Measurements from ENCODE around the gene ARMCX5.

The ARMCX5 gene

GRCh38 chrX:102604327-102604726, 5.0 kb downstream of the ARMCX5 start:
- H3K9me3 ChIP-seq (ENCODE audit: control insufficient read depth, insufficient read depth, low read depth, low read length): no peaks in the 10 kb centered on the region
- no peak overlapping the region for H3K4me3 ChIP-seq (ENCODE audit: low read depth, low read length)
- peaks cover 0 to 30% of the 10 kb centered on the region in 2 experiments; a peak in 2 of 3 replicates for H3K36me3 ChIP-seq (ENCODE audit: control insufficient read depth in 2 of 2, insufficient read depth in 1 of 2, low read length in 2 of 2)
- TF ChIP-seq ZNF174 (tag by site-specific recombination; IDR thresholded peaks at IDR 0.05) (no peak), ZBTB7A (tag by site-specific recombination; IDR thresholded peaks at IDR 0.05; ENCODE audit: low read depth) (no peak)
- H3K4me1 ChIP-seq (ENCODE audit: control insufficient read depth, insufficient read depth, low read length): no peaks in the 10 kb centered on the region
- no peak overlapping the region for H3K27ac ChIP-seq (ENCODE audit: extremely low read depth, low read depth, low read length)
- CTCF ChIA-PET: no interaction called here
- POLR2A ChIA-PET: no interaction called here

- Histone ChIP-seq H3K4me3 (ENCODE audit: low read depth, low read length) (no peak overlapping the region), H3K27ac (ENCODE audit: extremely low read depth, low read depth, low read length) (no peak overlapping the region), H3K9me3 (ENCODE audit: control insufficient read depth, insufficient read depth, low read depth, low read length) (no peaks in the 10 kb centered on the region), H3K4me1 (ENCODE audit: control insufficient read depth, insufficient read depth, low read length) (no peaks in the 10 kb centered on the region), H3K36me3 (ENCODE audit: control insufficient read depth in 2 of 2, insufficient read depth in 1 of 2, low read length in 2 of 2) (peaks cover 0 to 27% of the 10 kb centered on the region in 2 experiments; a peak in 2 of 3 replicates)
- TF ChIP-seq ATF2 (tag by site-specific recombination; IDR thresholded peaks at IDR 0.05; ENCODE audit: low read depth): peak; percentile 64
- no peak for TF ChIP-seq CTCF (tag by site-specific recombination; IDR thresholded peaks at IDR 0.05)
- ChIA-PET CTCF (no interaction called here), POLR2A (no interaction called here)
Measured at GRCh38 chrX:102606115-102606514, 6.8 kb downstream of the ARMCX5 start.

- ChIA-PET POLR2A (interaction anchor here (1.0 kb wide), 1 partner anchor 12 kb away, joined by 4 read pairs; the partner anchor contains the start of gene ARMCX5), CTCF (interaction anchor here (0.6 kb wide), 1 partner anchor 44 kb away, joined by 3 read pairs; no protein-coding TSS in a partner anchor)
- no peak for TF ChIP-seq ZBTB48 (tag by site-specific recombination; IDR thresholded peaks at IDR 0.05)
- no peaks in the 10 kb centered on the region for H3K9me3 ChIP-seq (ENCODE audit: control insufficient read depth, insufficient read depth, low read depth, low read length)
- no peak overlapping the region for H3K27ac ChIP-seq (ENCODE audit: extremely low read depth, low read depth, low read length)
- no peak overlapping the region for H3K4me3 ChIP-seq (ENCODE audit: low read depth, low read length)
- H3K4me1 ChIP-seq (ENCODE audit: control insufficient read depth, insufficient read depth, low read length): no peaks in the 10 kb centered on the region
- peaks cover 0 to 4% of the 10 kb centered on the region in 2 experiments; a peak in 2 of 3 replicates for H3K36me3 ChIP-seq (ENCODE audit: control insufficient read depth in 2 of 2, insufficient read depth in 1 of 2, low read length in 2 of 2)
Measured at GRCh38 chrX:102610905-102611304, 11.6 kb downstream of the ARMCX5 start.

- Histone ChIP-seq H3K9me3 (ENCODE audit: control insufficient read depth, insufficient read depth, low read depth, low read length) (peaks cover 3% of the 10 kb centered on the region; the same call in 1 of the 2 replicates), H3K36me3 (ENCODE audit: control insufficient read depth in 2 of 2, insufficient read depth in 1 of 2, low read length in 2 of 2) (no peaks in the 10 kb centered on the region), H3K27ac (ENCODE audit: extremely low read depth, low read depth, low read length) (no peak overlapping the region), H3K4me3 (ENCODE audit: low read depth, low read length) (no peak overlapping the region), H3K4me1 (ENCODE audit: control insufficient read depth, insufficient read depth, low read length) (no peaks in the 10 kb centered on the region)
- POLR2A ChIA-PET: no interaction called here
- no peak for TF ChIP-seq ZNF704 (tag by site-specific recombination; IDR thresholded peaks at IDR 0.05)
- no peak for TF ChIP-seq ZNF2 (tag by site-specific recombination; IDR thresholded peaks at IDR 0.05)
- no peak for TF ChIP-seq ZNF138 (tag by site-specific recombination; IDR thresholded peaks at IDR 0.05; ENCODE audit: borderline replicate concordance)
- TF ChIP-seq ZNF433 (tag by site-specific recombination; IDR thresholded peaks at IDR 0.05; ENCODE audit: low read depth): no peak
- TF ChIP-seq ZSCAN4 (tag by site-specific recombination; IDR thresholded peaks at IDR 0.05): no peak
- TF ChIP-seq FEZF1 (tag by site-specific recombination; IDR thresholded peaks at IDR 0.05): no peak
- TF ChIP-seq ZNF239 (tag by site-specific recombination; IDR thresholded peaks at IDR 0.05): no peak
- TF ChIP-seq ZNF530 (tag by site-specific recombination; IDR thresholded peaks at IDR 0.05; ENCODE audit: low read depth): no peak
- TF ChIP-seq ZSCAN16 (tag by site-specific recombination; IDR thresholded peaks at IDR 0.05): no peak
- CTCF ChIA-PET: no interaction called here
Measured at GRCh38 chrX:102624105-102624504, 24.8 kb downstream of the ARMCX5 start.
